ENCODE data around the gene TCTN2.

The TCTN2 gene

GRCh38 chr12:123757561-123757960 is 86.6 kb downstream of the TCTN2 start:
- no peaks in the 10 kb centered on the region for H3K79me2 ChIP-seq (ENCODE audit: control insufficient read depth, low read length)
- H3K27ac ChIP-seq (ENCODE audit: low read depth, low read length), result no peak overlapping the region
- TF ChIP-seq, protein P1, sequence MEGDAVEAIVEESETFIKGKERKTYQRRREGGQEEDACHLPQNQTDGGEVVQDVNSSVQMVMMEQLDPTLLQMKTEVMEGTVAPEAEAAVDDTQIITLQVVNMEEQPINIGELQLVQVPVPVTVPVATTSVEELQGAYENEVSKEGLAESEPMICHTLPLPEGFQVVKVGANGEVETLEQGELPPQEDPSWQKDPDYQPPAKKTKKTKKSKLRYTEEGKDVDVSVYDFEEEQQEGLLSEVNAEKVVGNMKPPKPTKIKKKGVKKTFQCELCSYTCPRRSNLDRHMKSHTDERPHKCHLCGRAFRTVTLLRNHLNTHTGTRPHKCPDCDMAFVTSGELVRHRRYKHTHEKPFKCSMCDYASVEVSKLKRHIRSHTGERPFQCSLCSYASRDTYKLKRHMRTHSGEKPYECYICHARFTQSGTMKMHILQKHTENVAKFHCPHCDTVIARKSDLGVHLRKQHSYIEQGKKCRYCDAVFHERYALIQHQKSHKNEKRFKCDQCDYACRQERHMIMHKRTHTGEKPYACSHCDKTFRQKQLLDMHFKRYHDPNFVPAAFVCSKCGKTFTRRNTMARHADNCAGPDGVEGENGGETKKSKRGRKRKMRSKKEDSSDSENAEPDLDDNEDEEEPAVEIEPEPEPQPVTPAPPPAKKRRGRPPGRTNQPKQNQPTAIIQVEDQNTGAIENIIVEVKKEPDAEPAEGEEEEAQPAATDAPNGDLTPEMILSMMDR (IDR thresholded peaks at IDR 0.05; ENCODE audit: low read depth, low read length, poor library complexity, severe bottlenecking), result no peak
- no peak for TF ChIP-seq EZH2phosphoT487 (IDR thresholded peaks at IDR 0.05; ENCODE audit: borderline replicate concordance, low read length)
- no peaks in the 10 kb centered on the region for H3K9me3 ChIP-seq (ENCODE audit: control insufficient read depth, insufficient read depth, low read length)
- H3K4me1 ChIP-seq (ENCODE audit: control insufficient read depth, low read length), result peaks cover 23% of the 10 kb centered on the region
- H3K27me3 ChIP-seq (ENCODE audit: control insufficient read depth, low read length), result peaks cover 2% of the 10 kb centered on the region
- 0 out of 2 replicates have a peak, but pooled peaks cover 4% of the 10 kb centered on the region for H3F3A ChIP-seq (ENCODE audit: control insufficient read depth, insufficient read depth)
- H3K4me3 ChIP-seq (ENCODE audit: low read length), result no peak overlapping the region
- H3K9me2 ChIP-seq (replicated peaks; ENCODE audit: control insufficient read depth, low read length), result no peaks in the 10 kb centered on the region
- H4K20me1 ChIP-seq (ENCODE audit: control insufficient read depth, insufficient read depth, low read depth, low read length), result no peaks in the 10 kb centered on the region
- H3K4me2 ChIP-seq (ENCODE audit: low read length), result no peak overlapping the region
- peaks cover 46% of the 10 kb centered on the region for H3K36me3 ChIP-seq (ENCODE audit: control insufficient read depth, low read length)
